IPS-20b (cell line): ENCODE measurements around the gene CGB3.
A peak's percentile ranks its signal among the peaks of the same experiment; 100 is the strongest.

Experiments used
- H3K27ac ChIP-seq: one replicate; pipeline ENCODE4 v1.5.1; 2013; ENCODE audit warnings: low read length
- H3K27me3 ChIP-seq: 2 replicates; pipeline ENCODE4 v1.6.1; 2013; ENCODE audit warnings: mild to moderate bottlenecking, low read length, inconsistent platforms; ENCODE audit not compliant: insufficient read depth
- H3K36me3 ChIP-seq: 2 replicates; pipeline ENCODE4 v1.6.1; 2013; ENCODE audit warnings: low read depth, mild to moderate bottlenecking, inconsistent platforms, low read length, moderate library complexity; ENCODE audit not compliant: insufficient read depth
- H3K4me1 ChIP-seq: 2 replicates; pipeline ENCODE4 v1.6.1; 2013; ENCODE audit warnings: mild to moderate bottlenecking, control low read depth, inconsistent platforms, low read length, moderate library complexity; ENCODE audit not compliant: insufficient read depth
- H3K4me3 ChIP-seq: 2 replicates; pipeline ENCODE4 v1.5.1; 2013; ENCODE audit warnings: mild to moderate bottlenecking, low read length, inconsistent platforms
- H3K9ac ChIP-seq: 2 replicates; pipeline ENCODE4 v1.6.1; 2013; ENCODE audit warnings: low read depth, mild to moderate bottlenecking, inconsistent platforms, low read length, moderate library complexity
- H3K9me3 ChIP-seq: 2 replicates; pipeline ENCODE4 v1.6.1; 2013; ENCODE audit warnings: mild to moderate bottlenecking, low read depth, low read length, inconsistent platforms; ENCODE audit not compliant: insufficient read depth

CGB3 gene

GRCh38 chr19:49009828-49010227 lies 14.3 kb downstream of the CGB3 start:
- H3K36me3 ChIP-seq = peaks cover 79% of the 10 kb centered on the region
- H3K4me3 ChIP-seq = no peak overlapping the region
- H3K27me3 ChIP-seq = no peaks in the 10 kb centered on the region
- no peak overlapping the region for H3K27ac ChIP-seq
- no peak overlapping the region for H3K9ac ChIP-seq
- no peaks in the 10 kb centered on the region for H3K4me1 ChIP-seq
- no peaks in the 10 kb centered on the region for H3K9me3 ChIP-seq

- Histone ChIP-seq H3K27ac (no peak overlapping the region), H3K9ac (no peak overlapping the region), H3K4me1 (no peaks in the 10 kb centered on the region), H3K36me3 (peaks cover 79% of the 10 kb centered on the region), H3K9me3 (no peaks in the 10 kb centered on the region), H3K27me3 (no peaks in the 10 kb centered on the region), H3K4me3 (no peak overlapping the region)
Measured at GRCh38 chr19:49006905-49007304, 17.2 kb downstream of the CGB3 start.

GRCh38 chr19:49004964-49005614 lies 19.0 kb downstream of the CGB3 start:
- Histone ChIP-seq H3K9me3 (no peaks in the 10 kb centered on the region), H3K36me3 (peaks cover 66% of the 10 kb centered on the region)

GRCh38 chr19:49004133-49004532 lies 20.0 kb downstream of the CGB3 start:
- peaks cover 57% of the 10 kb centered on the region for H3K36me3 ChIP-seq
- H3K4me3 ChIP-seq = no peak overlapping the region
- no peaks in the 10 kb centered on the region for H3K27me3 ChIP-seq
- 0 out of 2 replicates have a peak, but pooled peaks cover 2% of the 10 kb centered on the region for H3K4me1 ChIP-seq
- no peak overlapping the region for H3K9ac ChIP-seq
- no peak overlapping the region for H3K27ac ChIP-seq
- H3K9me3 ChIP-seq = no peaks in the 10 kb centered on the region

More at GRCh38 chr19:49004964-49005614, 19.0 kb downstream of the CGB3 start:
- Histone ChIP-seq H3K27me3 (no peaks in the 10 kb centered on the region), H3K4me1 (no peaks in the 10 kb centered on the region), H3K27ac (no peak overlapping the region), H3K9ac (no peak overlapping the region), H3K4me3 (no peak overlapping the region)

- Histone ChIP-seq H3K9ac (no peak overlapping the region), H3K27ac (no peak overlapping the region), H3K27me3 (no peaks in the 10 kb centered on the region), H3K4me1 (0 out of 2 replicates have a peak, but pooled peaks cover 2% of the 10 kb centered on the region), H3K9me3 (no peaks in the 10 kb centered on the region), H3K36me3 (peaks cover 28% of the 10 kb centered on the region), H3K4me3 (no peak overlapping the region)
Measured at GRCh38 chr19:48999481-49000325, 24.4 kb downstream of the CGB3 start.

- Histone ChIP-seq H3K4me1 (0 out of 2 replicates have a peak, but pooled peaks cover 2% of the 10 kb centered on the region), H3K36me3 (peaks cover 10% of the 10 kb centered on the region; the same call in 1 of the 2 replicates), H3K9ac (no peak overlapping the region), H3K9me3 (no peaks in the 10 kb centered on the region), H3K27me3 (no peaks in the 10 kb centered on the region), H3K4me3 (no peak overlapping the region), H3K27ac (no peak overlapping the region)
Measured at GRCh38 chr19:48997972-48998371, 26.2 kb downstream of the CGB3 start.

- Histone ChIP-seq H3K9me3 (no peaks in the 10 kb centered on the region), H3K27ac (no peak overlapping the region), H3K9ac (peak overlapping the region; percentile 89; the same call in 1 of the 2 replicates), H3K4me1 (peaks cover 6% of the 10 kb centered on the region), H3K4me3 (peak overlapping the region; percentile 98), H3K27me3 (no peaks in the 10 kb centered on the region), H3K36me3 (peaks cover 9% of the 10 kb centered on the region; the same call in 1 of the 2 replicates)
Measured at GRCh38 chr19:48994035-48994386, 30.1 kb downstream of the CGB3 start.

- H3K9ac ChIP-seq = peak within 1 kb of the TSS; percentile 95
- peaks cover 6% of the 10 kb centered on the region for H3K4me1 ChIP-seq
- H3K27ac ChIP-seq = peak within 1 kb of the TSS; percentile 45
Measured at GRCh38 chr19:48993175-48994034, 30.7 kb downstream of the CGB3 start, which contains the start of the genes GYS1 and RUVBL2. Gene GYS1, minus strand, starts transcription at chr19:48993309. Its CDS starts 197 bp downstream, at chr19:48993112. Gene RUVBL2, plus strand, starts transcription at chr19:48993887. Its CDS starts 25 bp downstream, at chr19:48993912.

GRCh38 chr19:48992581-48993174 lies 31.5 kb downstream of the CGB3 start:
- H3K27ac ChIP-seq = peak overlapping the region; percentile 45
- H3K9ac ChIP-seq = peak overlapping the region; percentile 95
- H3K9me3 ChIP-seq = no peaks in the 10 kb centered on the region
- H3K4me1 ChIP-seq = peaks cover 6% of the 10 kb centered on the region
- peak overlapping the region; percentile 98 for H3K4me3 ChIP-seq
- no peaks in the 10 kb centered on the region for H3K27me3 ChIP-seq
- peaks cover 19% of the 10 kb centered on the region for H3K36me3 ChIP-seq

More at GRCh38 chr19:48993175-48994034, 30.7 kb downstream of the CGB3 start, which contains the start of the genes GYS1 and RUVBL2:
- Histone ChIP-seq H3K9me3 (no peaks in the 10 kb centered on the region), H3K4me3 (peak within 1 kb of the TSS; percentile 98), H3K27me3 (no peaks in the 10 kb centered on the region), H3K36me3 (peaks cover 14% of the 10 kb centered on the region)

GRCh38 chr19:48991873-48992580 lies 32.1 kb downstream of the CGB3 start:
- Histone ChIP-seq H3K36me3 (peaks cover 24% of the 10 kb centered on the region), H3K4me3 (peak overlapping the region; percentile 98), H3K27ac (no peak overlapping the region), H3K9ac (peak overlapping the region; percentile 95), H3K4me1 (peaks cover 6% of the 10 kb centered on the region), H3K9me3 (no peaks in the 10 kb centered on the region), H3K27me3 (no peaks in the 10 kb centered on the region)
